HL-60 (cell line): Measurements from ENCODE around the gene GNB1.

ENCODE experiments used
- DNase-seq, 2 experiments: peaks; one replicate each; pipeline ENCODE4 v3.0.0-alpha.2; 2010 to 2020; ENCODE audit warnings: low read depth in 1 of 2, low spot score in 1 of 2
- H3K27ac ChIP-seq: fragments of 250-450 bp; sonication (Bioruptor Pico); replicated peaks from 2 replicates; pipeline ENCODE4 v1.5.1; 2020; ENCODE audit warnings: mild to moderate bottlenecking, moderate library complexity
- H3K27me3 ChIP-seq: fragments of 250-450 bp; sonication (Bioruptor Pico); 2 replicates; pipeline ENCODE4 v1.5.1; 2021; ENCODE audit warnings: mild to moderate bottlenecking, moderate library complexity; ENCODE audit not compliant: insufficient read depth, poor library complexity, severe bottlenecking
- H3K4me3 ChIP-seq: replicated peaks from 2 replicates; pipeline ENCODE4 v1.5.1; 2011; ENCODE audit warnings: mild to moderate bottlenecking, control low read depth, low read length; ENCODE audit not compliant: insufficient read depth
- GABPA ChIP-seq: IDR thresholded peaks from 2 replicates; pipeline ENCODE4 v1.6.1; 2012; ENCODE audit warnings: low read depth
- POLR2AphosphoS5 ChIP-seq: IDR thresholded peaks from 2 replicates; pipeline ENCODE4 v1.6.1; 2012; ENCODE audit warnings: low read depth
- REST ChIP-seq: IDR thresholded peaks from 2 replicates; pipeline ENCODE4 v1.6.1; 2012; ENCODE audit warnings: low read depth; ENCODE audit not compliant: insufficient replicate concordance
- SPI1 ChIP-seq: IDR thresholded peaks from 2 replicates; pipeline ENCODE4 v1.6.1; 2012; ENCODE audit warnings: low read depth, mild to moderate bottlenecking, borderline replicate concordance
- TF ChIP-seq, protein P1 (sequence below): IDR thresholded peaks from one replicate; pipeline ENCODE4 v1.5.1; 2011; ENCODE audit warnings: low read length, control low read depth, inconsistent platforms; ENCODE audit not compliant: insufficient read depth

GNB1 gene

GRCh38 chr1:1782399-1783221 lies 108.3 kb downstream of the GNB1 start:
- TF ChIP-seq POLR2AphosphoS5 (peak; percentile 81), GABPA (peak; percentile 23; the same call in 1 of the 2 replicates), REST (peak; percentile 82), SPI1 (peak; percentile 89)
- TF ChIP-seq, protein P1, sequence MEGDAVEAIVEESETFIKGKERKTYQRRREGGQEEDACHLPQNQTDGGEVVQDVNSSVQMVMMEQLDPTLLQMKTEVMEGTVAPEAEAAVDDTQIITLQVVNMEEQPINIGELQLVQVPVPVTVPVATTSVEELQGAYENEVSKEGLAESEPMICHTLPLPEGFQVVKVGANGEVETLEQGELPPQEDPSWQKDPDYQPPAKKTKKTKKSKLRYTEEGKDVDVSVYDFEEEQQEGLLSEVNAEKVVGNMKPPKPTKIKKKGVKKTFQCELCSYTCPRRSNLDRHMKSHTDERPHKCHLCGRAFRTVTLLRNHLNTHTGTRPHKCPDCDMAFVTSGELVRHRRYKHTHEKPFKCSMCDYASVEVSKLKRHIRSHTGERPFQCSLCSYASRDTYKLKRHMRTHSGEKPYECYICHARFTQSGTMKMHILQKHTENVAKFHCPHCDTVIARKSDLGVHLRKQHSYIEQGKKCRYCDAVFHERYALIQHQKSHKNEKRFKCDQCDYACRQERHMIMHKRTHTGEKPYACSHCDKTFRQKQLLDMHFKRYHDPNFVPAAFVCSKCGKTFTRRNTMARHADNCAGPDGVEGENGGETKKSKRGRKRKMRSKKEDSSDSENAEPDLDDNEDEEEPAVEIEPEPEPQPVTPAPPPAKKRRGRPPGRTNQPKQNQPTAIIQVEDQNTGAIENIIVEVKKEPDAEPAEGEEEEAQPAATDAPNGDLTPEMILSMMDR: no peak

GRCh38 chr1:1781526-1781903 lies 109.4 kb downstream of the GNB1 start:
- TF ChIP-seq, protein P1: no peak
- no peak for TF ChIP-seq POLR2AphosphoS5
- TF ChIP-seq GABPA: no peak
- Histone ChIP-seq H3K27ac (peak overlapping the region; percentile 94), H3K27me3 (no peaks in the 10 kb centered on the region), H3K4me3 (no peak overlapping the region)
- no peak for DNase-seq

More at GRCh38 chr1:1782399-1783221, 108.3 kb downstream of the GNB1 start:
- peak overlapping the region; percentile 94 for H3K27ac ChIP-seq
- peak in 1 of 2 experiments; percentile 81 for DNase-seq
- no peaks in the 10 kb centered on the region for H3K27me3 ChIP-seq
- H3K4me3 ChIP-seq: peak overlapping the region; percentile 3; the same call in 1 of the 2 replicates

GRCh38 chr1:1780598-1781525 lies 110.0 kb downstream of the GNB1 start:
- Histone ChIP-seq H3K4me3 (peak overlapping the region; percentile 4; the same call in 1 of the 2 replicates), H3K27ac (peak overlapping the region; percentile 94), H3K27me3 (no peaks in the 10 kb centered on the region)
- peak in 1 of 2 experiments; percentile 32 for DNase-seq
- no peak for TF ChIP-seq GABPA
- TF ChIP-seq SPI1: no peak
- no peak; the same call in 1 of the 2 replicates for TF ChIP-seq POLR2AphosphoS5
- TF ChIP-seq, protein P1: no peak
- TF ChIP-seq REST: no peak
